GM10266 (cell line): ENCODE measurements around the gene CCDC175.

Experiments used
- DNase-seq: peaks from one replicate; pipeline ENCODE4 v3.0.0; 2012; ENCODE audit errors: extremely low spot score
- CTCF ChIP-seq: IDR thresholded peaks from 2 replicates; pipeline ENCODE4 v1.5.1; 2012; ENCODE audit warnings: mild to moderate bottlenecking, low read depth; ENCODE audit not compliant: control insufficient read depth, insufficient read depth; ENCODE audit errors: missing control alignments

Gene CCDC175

GRCh38 chr14:59540852-59541251 lies 35.8 kb downstream of the CCDC175 start:
- TF ChIP-seq CTCF: no peak

GRCh38 chr14:59538936-59539335 lies 37.7 kb downstream of the CCDC175 start:
- no peak for DNase-seq
- TF ChIP-seq CTCF: no peak

More at GRCh38 chr14:59540852-59541251, 35.8 kb downstream of the CCDC175 start:
- DNase-seq: no peak

- TF ChIP-seq CTCF: no peak
- DNase-seq: no peak
These were observed 39.1 kb downstream of the CCDC175 start for GRCh38 chr14:59537476-59537875.

- DNase-seq: no peak
- no peak for TF ChIP-seq CTCF
These were observed 42.1 kb downstream of the CCDC175 start for GRCh38 chr14:59534361-59534987.

GRCh38 chr14:59532419-59532818 lies 44.2 kb downstream of the CCDC175 start:
- no peak for TF ChIP-seq CTCF
- DNase-seq: no peak

GRCh38 chr14:59530349-59530748 lies 46.3 kb downstream of the CCDC175 start:
- no peak for TF ChIP-seq CTCF
- DNase-seq: no peak

GRCh38 chr14:59529189-59529588 lies 47.4 kb downstream of the CCDC175 start:
- no peak for DNase-seq
- TF ChIP-seq CTCF: no peak
